GM18858 (cell line): ENCODE measurements around the gene CEP85.
"Not testable (repeated sequence)": the region's sequence is repeated elsewhere in the genome, so short reads cannot be mapped to it uniquely, and the experiment has no call there.

Experiments used
- ATAC-seq: cut with Tn5 transposase; IDR thresholded peaks from one replicate; pipeline ENCODE4 v1.9.1; 2021; ENCODE audit not compliant: unreplicated experiment

CEP85 gene

GRCh38 chr1:26220199-26220912 is 13.6 kb upstream of the CEP85 start:
- no peak for ATAC-seq

- ATAC-seq: no peak
Measured at GRCh38 chr1:26221094-26221493, 12.9 kb upstream of the CEP85 start.

DNA sequence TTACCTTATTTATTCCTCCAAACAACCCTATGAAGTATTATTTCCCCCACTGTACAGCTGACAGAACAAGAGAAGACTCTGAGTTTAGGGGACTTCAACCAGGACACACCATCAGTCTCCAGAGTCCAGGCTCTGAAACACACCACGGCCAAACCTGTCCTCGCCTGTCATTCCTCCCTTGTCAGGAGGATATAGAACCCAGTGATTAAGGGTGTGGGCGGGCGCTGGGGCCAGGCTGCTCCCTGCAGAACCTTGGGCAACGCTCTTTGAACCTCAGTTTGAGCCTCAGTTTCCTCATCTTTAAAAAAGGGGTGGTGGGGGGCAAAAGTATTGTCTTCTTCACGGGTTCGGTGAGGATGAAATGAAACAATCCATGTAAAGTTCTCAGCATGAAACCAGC is 9.4 kb upstream of the CEP85 start:
- no peak for ATAC-seq

DNA sequence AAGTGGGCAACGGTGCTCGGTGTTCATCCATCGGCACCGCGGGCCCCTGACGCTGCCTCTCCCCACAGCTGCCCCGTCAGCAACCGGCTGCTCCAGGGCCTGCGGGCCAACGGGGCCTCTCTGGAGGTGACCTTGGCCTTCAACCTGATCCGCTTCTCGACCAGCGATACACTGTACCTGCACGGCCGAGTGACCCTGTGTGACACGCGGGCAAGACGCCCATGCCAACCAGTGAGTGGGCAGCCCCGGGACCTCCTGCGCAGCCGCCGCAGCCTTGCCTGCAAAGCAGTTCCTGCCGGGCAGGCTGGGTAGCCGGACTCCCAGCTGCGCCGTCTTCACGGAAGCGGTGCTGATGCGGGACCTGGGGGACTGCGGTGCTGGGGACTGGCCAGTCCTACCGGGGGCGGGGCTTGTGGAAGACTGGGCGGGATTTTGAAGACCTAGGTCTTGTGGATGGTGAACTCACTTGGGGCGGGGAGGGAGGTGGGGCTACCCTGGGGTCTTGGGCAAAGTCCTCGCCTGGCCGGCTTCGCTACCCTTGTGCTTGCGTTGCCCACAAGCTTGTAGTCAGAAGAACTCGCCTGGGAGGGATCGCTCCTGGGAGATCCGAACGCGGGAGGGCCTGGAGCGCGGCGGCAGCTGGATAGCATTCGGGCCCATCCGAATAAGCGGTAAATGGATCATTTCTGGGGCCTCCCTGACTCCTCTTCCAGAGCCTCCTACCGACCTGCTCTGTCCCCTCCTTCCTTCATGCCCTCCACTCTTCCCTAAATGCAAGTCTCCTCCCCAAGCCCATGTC is 8.8 kb upstream of the CEP85 start:
- no peak for ATAC-seq

- not testable (repeated sequence) for ATAC-seq
Measured at GRCh38 chr1:26230682-26231081, 3.3 kb upstream of the CEP85 start.

DNA sequence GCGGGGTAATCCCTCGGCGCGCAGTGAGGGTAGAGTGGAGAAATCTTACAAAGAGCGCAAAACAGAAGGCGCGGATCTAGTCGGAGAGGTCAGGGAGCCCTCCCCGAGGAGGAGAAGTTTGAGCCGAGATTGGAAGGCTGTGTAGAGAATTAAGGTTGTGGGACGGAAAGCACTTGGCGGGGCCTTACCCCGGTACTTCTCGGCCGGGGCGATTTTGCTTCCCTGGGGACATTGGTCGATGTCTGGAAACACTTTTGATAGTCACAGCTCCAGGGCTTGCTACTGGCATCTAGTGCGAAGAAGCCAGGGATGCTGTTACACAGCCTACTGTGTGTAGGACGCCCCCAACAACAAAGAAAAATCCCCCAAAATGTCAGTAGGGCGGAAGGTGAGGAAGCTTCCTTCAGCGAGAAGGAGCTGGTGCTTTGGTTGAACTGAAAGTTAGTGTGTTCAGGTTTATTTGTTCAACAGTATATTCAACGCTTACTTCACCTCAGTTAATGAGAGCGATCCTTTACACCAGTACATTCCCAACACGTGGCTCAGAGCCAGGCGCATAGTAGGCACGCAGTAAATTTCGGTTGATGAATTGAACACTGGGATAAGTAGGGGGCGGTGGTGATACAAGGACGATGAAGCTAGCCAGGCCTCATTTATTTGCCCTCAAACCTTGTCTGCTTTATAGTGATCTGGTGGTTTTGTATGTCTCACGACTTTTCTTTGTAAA is 807 bp downstream of the CEP85 start:
- ATAC-seq: no peak

GRCh38 chr1:26237230-26237966 is 3.4 kb downstream of the CEP85 start:
- ATAC-seq: no peak

GRCh38 chr1:26239936-26240335 is 5.9 kb downstream of the CEP85 start:
- ATAC-seq: no peak

GRCh38 chr1:26252718-26253117 is 18.7 kb downstream of the CEP85 start:
- no peak for ATAC-seq

DNA sequence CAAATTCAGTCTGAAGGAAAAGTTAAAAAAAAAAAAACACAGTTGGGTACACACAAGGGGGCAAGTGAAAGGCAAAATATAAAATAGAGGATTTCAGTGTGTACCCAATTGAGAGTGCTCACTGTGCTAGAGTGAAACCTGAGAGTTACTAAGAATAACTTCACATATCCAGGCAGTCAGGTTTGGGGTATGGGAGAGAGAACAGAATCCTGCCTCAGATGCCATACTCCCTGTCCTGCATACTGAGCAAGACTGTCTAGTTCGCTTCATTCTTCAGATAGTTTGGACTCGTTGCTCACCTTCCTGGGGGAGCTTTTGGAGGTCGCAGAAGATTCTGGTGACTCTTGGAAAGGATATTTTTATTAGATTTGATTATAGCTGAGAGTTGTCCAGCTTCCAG is 20.4 kb downstream of the CEP85 start:
- ATAC-seq: no peak

DNA sequence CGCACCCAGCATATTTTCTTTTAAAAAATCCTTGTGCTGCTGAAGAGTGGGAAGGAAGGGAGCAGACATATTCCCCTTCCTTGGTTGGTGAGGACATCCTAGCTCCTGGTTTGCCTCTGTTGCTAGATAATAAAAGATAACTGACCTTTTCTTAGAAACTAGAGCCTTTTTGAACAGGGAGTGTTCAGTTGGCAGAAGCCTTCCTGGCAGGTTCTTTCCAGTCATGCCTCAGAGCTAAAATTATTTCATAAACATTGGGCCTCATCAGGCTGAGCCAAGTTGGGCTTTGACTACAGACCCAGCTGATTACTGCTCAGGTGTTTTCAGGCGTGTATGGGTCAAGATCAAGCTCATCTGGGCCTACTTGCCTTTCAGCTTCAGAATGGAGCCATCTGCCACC is 23.2 kb downstream of the CEP85 start:
- no peak for ATAC-seq

GRCh38 chr1:26259005-26259404 is 25.0 kb downstream of the CEP85 start:
- ATAC-seq: no peak

GRCh38 chr1:26259578-26259977 is 25.6 kb downstream of the CEP85 start:
- no peak for ATAC-seq

DNA sequence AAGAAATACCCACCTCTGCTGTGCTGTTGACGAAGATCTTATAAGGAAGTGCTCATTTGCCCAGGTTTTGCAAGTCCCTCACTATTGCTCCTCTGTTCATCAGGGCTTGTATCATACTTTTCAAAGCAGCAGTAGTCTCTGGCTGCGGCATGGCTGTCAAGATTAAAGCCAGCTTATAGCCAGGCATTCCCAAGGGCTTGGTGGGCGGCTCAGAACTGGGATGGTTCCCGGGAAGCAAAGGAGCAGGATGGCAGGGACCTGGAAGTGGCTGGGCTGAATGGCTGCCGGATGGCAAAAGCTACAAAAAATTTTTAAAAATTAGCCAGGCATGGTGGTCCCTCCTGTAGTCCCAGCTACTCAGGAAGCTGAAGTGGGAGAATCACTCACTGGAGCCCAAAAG is 29.2 kb downstream of the CEP85 start:
- no peak for ATAC-seq

DNA sequence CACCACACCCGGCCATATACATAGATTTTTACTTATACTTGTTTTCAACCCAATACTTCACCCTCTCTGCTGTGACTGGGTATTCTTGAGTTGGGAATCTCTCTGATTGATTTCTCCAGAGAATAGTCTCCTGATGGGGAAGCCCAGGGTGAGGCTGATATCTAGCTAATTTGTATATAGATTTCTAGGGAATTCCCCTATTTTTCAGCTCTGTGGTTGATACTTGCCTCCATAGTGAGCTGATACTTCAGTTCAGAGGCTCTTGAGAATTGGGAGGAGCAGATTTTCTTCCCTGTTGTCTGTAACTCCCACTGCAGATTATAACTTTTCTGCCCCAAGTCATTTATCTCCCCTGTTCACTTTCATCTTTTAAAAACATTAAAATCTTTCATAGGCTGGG is 31.4 kb downstream of the CEP85 start:
- ATAC-seq: no peak

DNA sequence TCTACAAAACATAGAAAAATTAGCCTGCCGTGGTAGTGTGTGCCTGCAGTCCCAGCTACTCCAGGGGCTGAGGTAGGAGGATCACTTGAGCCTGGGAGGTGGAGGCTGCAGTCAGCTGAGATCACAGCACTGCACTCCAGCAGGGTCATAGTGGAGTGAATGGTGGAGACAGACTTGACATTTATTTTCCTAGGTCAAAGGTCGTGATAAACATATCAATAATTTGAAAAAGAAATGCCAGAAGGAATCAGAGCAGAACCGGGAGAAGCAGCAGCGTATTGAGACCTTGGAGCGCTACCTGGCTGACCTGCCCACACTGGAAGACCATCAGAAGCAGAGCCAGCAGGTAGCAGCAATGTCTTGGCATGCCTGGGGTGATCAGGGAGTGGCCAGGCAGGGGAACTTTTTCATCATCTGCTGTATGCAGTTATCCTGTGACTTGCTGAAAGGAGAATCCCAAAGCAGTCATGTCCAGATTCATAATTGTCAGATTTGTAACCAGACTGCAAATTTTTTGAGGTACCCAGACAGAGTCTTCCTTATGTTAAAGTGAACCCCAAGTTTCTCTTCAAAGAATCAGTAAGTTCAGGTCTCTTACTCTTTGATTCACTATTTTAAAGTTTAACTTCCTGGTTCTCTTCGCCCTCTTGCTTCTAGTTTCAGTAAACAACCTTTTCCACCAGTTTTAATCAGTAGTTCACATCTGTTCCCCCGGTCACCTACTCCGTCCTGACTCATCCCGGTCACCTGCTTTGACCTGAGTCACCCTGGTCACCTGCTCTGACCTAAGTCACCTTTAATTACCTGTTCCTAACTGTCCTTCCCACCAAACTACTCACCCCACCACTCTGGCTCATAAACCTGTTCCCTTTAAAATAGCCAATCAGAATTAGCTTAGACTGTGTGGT is 34.5 kb downstream of the CEP85 start:
- no peak for ATAC-seq

DNA sequence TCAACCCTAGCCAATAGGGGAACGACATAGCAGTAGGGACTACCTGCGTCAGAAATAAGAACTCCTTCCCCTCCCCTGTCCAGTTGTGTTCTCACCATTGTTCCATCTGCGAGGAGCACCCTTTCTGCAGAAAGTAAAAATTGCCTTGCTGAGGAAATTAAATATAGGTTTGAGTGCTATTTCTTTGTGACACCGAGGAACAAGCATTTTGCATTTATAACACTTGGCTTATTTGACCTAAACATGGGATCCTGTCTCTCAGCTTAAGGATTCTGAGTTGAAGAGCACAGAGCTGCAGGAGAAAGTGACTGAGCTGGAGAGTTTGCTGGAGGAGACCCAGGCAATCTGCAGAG is 35.2 kb downstream of the CEP85 start:
- ATAC-seq: no peak

DNA sequence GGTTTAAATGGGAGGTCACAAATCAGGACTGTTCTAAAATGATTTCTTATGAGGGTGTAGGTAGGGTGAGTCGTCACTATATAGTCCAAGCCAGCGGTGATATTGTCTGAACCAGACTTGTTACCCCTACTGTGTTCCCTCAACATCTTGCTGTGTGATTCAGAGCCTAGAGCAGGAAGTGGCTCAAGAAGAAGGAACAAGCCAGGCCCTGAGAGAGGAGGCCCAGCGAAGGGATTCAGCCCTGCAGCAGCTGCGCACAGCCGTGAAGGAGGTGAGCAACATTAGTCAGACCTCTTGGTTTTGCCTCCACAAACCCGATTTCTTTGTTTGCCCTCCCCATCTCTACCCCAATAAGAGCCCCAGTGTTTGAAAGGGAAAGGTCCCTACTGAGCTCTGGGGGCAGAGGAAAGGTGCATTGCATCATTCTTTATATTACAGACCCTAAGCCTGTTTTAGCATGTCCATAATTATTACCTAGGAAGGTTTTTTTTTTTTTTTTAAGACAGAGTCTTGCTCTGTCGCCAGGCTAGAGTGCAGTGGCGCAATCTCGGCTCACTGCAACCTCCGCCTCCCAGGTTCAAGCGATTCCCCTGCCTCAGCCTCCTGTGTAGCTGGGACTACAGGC is 40.9 kb downstream of the CEP85 start:
- no peak for ATAC-seq

DNA sequence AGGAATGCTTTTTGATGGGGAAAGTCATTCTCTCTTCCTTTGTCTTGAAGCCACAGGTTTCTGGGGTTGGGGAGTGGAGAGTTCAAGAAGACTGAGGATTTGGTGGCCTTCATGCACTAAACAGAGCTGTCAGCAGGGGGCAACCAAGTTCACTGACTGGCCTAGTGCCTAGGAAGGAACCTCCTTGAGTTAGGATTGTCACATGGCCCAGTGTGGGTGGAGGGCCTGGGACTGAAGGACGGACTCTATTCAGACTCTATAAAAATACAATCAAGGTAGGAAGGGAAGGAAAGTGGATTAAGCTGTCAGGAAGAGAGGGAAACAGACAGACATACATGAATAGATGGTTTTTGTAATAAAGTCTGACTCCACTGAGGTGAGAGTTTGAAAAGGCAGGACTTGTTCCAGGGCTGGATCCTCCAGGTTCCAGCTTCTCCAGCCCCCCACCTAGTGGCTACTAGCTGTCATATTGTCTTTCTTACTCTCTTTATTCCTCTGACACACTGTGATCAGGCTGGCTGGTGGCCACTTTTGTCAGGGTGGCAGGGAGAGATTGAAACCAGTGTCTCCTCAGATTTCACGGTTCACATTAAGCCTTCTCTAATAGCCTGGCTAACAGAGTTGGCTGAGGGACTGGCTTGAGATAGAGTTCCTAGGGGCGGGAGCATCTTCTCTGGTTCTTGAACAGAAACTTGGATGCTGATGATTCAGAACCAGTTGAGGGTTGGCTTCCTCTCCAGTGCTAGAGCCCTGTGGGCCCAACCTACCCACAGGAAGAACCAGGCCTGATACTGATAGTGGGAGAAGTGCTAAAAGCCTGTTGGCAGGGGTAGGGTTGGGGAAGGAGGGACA is 41.8 kb downstream of the CEP85 start:
- no peak for ATAC-seq
